T-helper 2 cell treated with Interferon-gamma antibody and Interleukin-4, amounts not matched to agents 100 ng/mL and 5 ng/mL, for 36 hours (primary cell): ENCODE measurements around the gene IFITM1. TPM values are rescaled to one million over a fixed set of nuclear protein-coding genes. Genes with fewer than 3 reads are reported as not detected.
"Not testable (repeated sequence)": the region's sequence is repeated elsewhere in the genome, so short reads cannot be mapped to it uniquely, and the experiment has no call there.

Experiments used
- intact Hi-C: fragments of 100-400 bp; cut with micrococcal nuclease; formaldehyde crosslinking; loops from one replicate; pipeline ENCODE4 v1.15.1; 2023
- total RNA-seq: library from RNA; stranded (reverse); gene quantifications from 2 replicates; pipeline ENCODE4 v1.2.3, GENCODE V29; 2022

IFITM1 gene
- total RNA-seq, 1 donor from 2014 or later: 724 TPM

- intact Hi-C loops: loop anchor here (1.0 kb wide), 1 partner anchor 101 kb away; no protein-coding TSS in a partner anchor
These were observed 4.8 kb upstream of the IFITM1 start for GRCh38 chr11:308740-309665.

- intact Hi-C loops: not testable (repeated sequence)
These were observed 3.8 kb upstream of the IFITM1 start for GRCh38 chr11:309979-310572.

GRCh38 chr11:311013-311748 is 2.7 kb upstream of the IFITM1 start:
- intact Hi-C loops: not testable (repeated sequence)

DNA sequence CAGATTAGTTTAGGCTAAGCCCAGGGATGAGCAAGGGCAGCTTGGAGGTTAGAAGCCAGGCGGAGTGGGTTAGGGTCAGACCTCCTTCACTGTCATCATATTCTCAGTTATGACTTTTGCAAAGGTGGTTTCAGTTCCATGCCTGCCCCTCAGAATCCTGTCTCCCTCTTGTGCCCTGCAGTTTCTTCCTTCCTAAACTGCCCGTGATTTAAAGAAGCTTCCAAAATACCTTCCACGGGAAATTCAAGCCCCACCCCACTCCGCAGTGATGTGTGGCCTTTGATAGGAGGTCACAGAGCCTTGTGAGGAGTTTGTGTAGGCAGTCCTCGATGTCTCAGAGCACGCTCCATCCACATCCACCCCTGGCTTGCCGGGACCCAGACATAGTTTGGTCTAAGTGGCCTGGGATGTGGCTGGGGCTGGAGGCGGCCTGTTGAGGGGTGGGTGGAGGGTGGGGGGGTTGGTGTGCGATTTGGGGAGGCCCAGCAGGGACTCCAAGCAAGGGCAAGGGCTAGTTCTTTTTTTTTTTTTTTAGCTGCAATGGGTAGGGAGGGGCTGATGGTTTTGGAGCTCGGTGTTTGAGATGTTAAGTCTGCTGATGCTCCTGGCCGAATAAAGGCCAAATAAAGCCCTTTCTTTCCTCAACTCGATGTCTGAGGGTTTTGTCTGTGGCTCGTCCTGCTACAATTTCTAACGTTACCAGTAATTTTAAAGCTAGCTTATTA is 1.6 kb upstream of the IFITM1 start:
- intact Hi-C loops: loop anchor here (2.0 kb wide), 4 partner anchors 43 to 137 kb away; partner anchors contain the start of genes BET1L and RIC8A

GRCh38 chr11:313304-313786 is 495 bp upstream of the IFITM1 start:
- intact Hi-C loops: loop anchor here (2.0 kb wide), 4 partner anchors 43 to 135 kb away; partner anchors contain the start of genes BET1L and RIC8A

DNA sequence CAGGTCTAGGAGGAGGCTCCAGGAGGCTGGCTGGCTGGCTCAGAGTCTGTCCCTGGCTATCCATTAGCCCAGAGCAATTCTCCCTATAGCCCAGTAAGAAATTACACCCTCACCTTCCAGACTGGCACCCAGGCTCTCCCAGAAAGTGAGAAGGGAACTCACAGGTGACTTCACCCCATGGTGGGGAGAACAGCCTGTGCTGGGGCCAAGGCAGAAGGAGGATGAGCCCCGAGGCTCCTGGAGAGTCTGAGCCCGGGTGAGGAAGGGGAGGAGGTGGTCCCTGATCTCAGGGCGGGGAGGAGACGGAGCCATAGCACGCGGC is 675 bp downstream of the IFITM1 start:
- intact Hi-C loops: not testable (repeated sequence)

GRCh38 chr11:315051-315481 is 1.2 kb downstream of the IFITM1 start:
- intact Hi-C loops: no loop called here

- intact Hi-C loops: no loop called here
These were observed 1.7 kb downstream of the IFITM1 start for GRCh38 chr11:315516-315994.

DNA sequence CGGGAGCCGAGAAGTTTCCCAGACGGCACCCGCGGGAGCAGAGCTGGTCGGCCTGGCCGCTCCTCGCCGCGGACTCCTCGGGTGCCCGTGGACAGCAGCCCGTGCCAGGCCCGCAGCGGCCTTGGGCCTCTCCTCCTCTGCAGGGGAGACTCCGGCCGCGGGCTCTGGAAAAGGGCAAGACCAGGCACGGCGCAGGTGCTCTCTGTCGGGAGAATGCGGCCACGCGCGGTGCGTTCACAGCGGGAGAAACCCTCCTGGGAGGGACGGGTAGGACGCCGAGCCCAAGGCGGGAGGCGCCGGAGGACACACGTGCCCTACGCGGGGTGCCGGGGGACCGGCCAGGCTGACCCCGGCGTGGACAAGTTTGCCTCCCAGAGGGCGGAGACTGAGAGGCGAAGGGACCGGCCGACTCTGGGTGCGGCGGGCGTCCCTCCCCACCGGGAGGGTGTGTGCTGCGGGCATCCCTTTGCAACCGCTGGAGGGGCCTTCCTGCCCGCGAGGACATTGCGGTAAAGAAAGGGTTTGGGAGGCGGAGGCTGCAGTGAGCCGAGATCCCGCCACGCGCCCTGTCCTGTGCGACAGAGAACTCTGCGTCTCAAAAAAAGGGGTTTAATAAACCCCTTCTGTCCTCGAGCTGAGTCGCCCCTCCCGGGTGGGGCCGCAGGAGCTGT is 2.3 kb downstream of the IFITM1 start:
- intact Hi-C loops: no loop called here

DNA sequence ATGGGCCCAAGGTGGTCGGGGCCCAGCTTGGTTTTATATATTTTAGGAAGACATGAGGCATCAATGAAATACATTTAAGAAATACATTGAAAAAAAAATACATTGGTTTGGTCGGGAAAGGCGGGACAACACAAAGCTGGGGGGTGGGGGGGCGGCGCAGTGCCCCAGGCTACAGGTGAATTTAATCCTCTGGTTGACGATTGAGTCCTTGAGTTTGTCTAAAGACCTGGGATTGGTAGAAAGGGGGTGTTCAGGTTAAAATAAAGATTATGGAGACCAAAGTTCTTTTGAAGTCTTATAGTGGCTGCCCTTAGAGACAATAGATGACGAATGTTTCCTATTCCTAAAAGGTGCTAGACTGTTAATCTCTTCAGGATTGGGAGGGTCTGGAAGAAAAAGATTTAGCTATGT is 3.1 kb downstream of the IFITM1 start:
- intact Hi-C loops: no loop called here

GRCh38 chr11:317668-318404 is 4.0 kb downstream of the IFITM1 start:
- intact Hi-C loops: not testable (repeated sequence)

DNA sequence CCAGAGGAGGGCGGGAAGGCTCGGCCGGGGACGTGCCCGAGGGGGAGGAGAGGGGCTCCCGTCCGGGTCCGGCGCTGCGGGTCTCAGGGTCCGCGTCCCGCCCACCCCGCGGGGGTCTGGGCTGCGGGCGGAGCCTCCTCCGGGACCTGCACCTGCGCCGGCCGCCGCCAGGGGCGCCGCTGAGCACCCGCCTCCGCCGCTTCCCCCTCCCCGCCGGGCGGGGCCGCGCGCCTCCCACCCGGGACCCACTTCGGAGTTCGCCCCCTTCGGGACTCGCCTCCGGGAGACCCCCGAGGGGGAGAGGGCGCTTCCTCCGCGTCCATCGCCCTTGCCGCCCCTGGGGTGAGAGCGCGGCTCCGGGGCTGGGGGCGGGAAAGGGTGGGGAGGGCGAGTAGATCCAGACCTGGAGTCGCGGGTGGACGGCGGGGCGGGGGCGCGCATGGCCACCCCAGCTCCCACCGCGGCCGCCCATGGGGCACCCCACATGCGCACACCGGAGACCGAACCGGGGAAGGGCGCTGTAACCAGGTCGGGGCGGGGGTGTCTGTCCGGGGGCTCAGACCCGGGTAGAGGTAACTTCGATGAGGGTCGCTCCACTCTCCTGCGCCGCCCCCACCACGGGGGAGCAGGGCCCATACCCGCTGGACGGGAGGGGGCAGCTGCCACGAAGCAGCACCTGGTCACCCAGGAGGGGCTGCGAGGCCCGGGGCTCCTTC is 4.7 kb downstream of the IFITM1 start:
- intact Hi-C loops: not testable (repeated sequence)

DNA sequence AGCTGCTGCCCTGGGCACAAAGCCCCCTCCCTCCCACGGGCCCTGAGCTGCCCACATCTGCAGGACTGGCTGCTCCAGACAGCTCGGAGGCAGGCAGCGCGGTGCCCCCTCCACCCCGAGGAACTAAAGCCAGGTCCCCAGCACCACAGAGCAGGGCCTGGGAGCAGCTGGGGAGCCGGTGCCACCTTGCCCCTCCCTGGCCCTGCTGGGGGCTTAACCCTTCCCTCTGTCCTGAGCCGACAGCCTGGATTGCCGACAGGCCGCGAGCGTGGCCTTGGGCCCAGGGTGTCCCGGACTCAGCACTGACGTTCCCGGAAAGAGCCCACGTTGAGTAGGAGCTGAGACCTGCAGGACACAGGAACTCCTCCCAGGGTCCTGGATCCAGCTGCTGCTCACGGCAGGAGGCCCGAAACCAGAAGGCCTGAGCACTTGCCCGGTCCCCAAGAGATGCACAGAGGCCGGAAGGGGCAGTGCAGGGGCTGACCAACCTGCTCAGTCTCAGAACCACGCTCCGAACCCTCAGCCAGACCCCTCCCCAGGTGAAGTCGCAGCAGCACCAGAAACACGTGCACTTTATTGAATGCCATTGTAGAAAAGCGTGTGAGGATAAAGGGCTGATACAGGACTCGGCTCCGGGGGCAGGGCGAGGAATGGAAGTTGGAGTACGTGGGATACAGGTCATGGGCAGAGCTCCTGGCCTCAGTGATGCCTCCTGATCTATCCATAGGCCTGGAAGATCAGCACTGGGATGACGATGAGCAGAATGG is 5.5 kb downstream of the IFITM1 start:
- intact Hi-C loops: not testable (repeated sequence)

GRCh38 chr11:319888-320273 is 6.0 kb downstream of the IFITM1 start:
- intact Hi-C loops: not testable (repeated sequence)

GRCh38 chr11:324156-324555 is 10.3 kb downstream of the IFITM1 start:
- intact Hi-C loops: no loop called here

GRCh38 chr11:324593-325517 is 11.0 kb downstream of the IFITM1 start:
- intact Hi-C loops: not testable (repeated sequence)
